ENCODE data around the gene CISTR.

GRCh38 chr12:53712059-53712643 is 39.6 kb downstream of the CISTR start:
- TF ChIP-seq CTCF (IDR thresholded peaks at IDR 0.05) (no peak), POLR2A (IDR thresholded peaks at IDR 0.05) (no peak)
